Kidney (tissue), 14 donors: ENCODE measurements around the gene CDK6. TPM values are rescaled to one million over a fixed set of nuclear protein-coding genes. Genes with fewer than 3 reads are reported as not detected.

Source experiments
- DNase-seq, 5 donors: peaks; one replicate each; pipeline ENCODE4 v3.0.0-alpha.2; 2013 to 2020
- FAIRE-seq: peaks from 2 replicates; lab custom pipeline; 2012; peaks lifted over from hg19 to GRCh38; lab: Jason Lieb, UNC
- H3K27ac ChIP-seq, 2 donors: one replicate each; pipeline ENCODE4 v1.7.0; 2013; ENCODE audit warnings: low read depth in 2 of 2, low read length in 2 of 2, inconsistent platforms in 1 of 2
- H3K27me3 ChIP-seq: one replicate; pipeline ENCODE4 v1.7.1; 2013; ENCODE audit warnings: low read length, inconsistent platforms; ENCODE audit not compliant: control insufficient read depth, insufficient read depth
- H3K36me3 ChIP-seq, 3 donors: one replicate each; pipeline versions ENCODE4 v1.7.0 to v1.7.1; 2013; ENCODE audit warnings: low read length in 3 of 3, control low read depth in 1 of 3, inconsistent platforms in 1 of 3; ENCODE audit not compliant: insufficient read depth in 3 of 3, control insufficient read depth in 2 of 3
- H3K4me1 ChIP-seq, 3 donors: one replicate each; pipeline versions ENCODE4 v1.7.0 to v1.7.1; 2013; ENCODE audit warnings: low read length in 3 of 3, inconsistent platforms in 1 of 3, low read depth in 1 of 3; ENCODE audit not compliant: control insufficient read depth in 2 of 3, insufficient read depth in 2 of 3
- H3K4me3 ChIP-seq, 3 donors: one replicate each; pipeline versions ENCODE4 v1.7.0 to v1.8.1; 2013; ENCODE audit warnings: low read length in 3 of 3, control low read depth in 1 of 3, inconsistent platforms in 1 of 3
- H3K9ac ChIP-seq, 3 donors: one replicate each; pipeline versions ENCODE4 v1.7.0 to v1.7.1; 2013; ENCODE audit warnings: low read length in 3 of 3, control low read depth in 1 of 3, inconsistent platforms in 1 of 3
- H3K9me3 ChIP-seq, 3 donors: one replicate each; pipeline versions ENCODE4 v1.7.0 to v1.7.1; 2013; ENCODE audit warnings: low read length in 3 of 3, control low read depth in 1 of 3, inconsistent platforms in 1 of 3; ENCODE audit not compliant: control insufficient read depth in 2 of 3, insufficient read depth in 1 of 3
- intact Hi-C: fragments of 100-400 bp; cut with DNase I; formaldehyde crosslinking; loops from one replicate; pipeline ENCODE4 v1.11.1; 2022
- polyA plus RNA-seq: library from polyadenylated mRNA; stranded (reverse); fragments of 350-450 nt; fragmentation: Illumina TruSeq; extraction: RNeasy Lipid Tissue Mini Kit (QIAGEN cat#74804); gene quantifications from one replicate; pipeline ENCODE4 v1.2.3, GENCODE V29; 2014; ENCODE audit warnings: low read depth, low replicate concordance; ENCODE audit not compliant: insufficient read depth
- total RNA-seq: library from RNA; stranded (reverse); fragmentation: NEBNext Ultra II Directional; extraction: Animal tissue kit (Norgen Biotek cat#: 25700); gene quantifications from one replicate; pipeline ENCODE4 v1.2.1, GENCODE V29; 2021
- TF ChIP-seq, protein P1 (sequence below): IDR thresholded peaks from 3 replicates; pipeline ENCODE4 v1.5.1; 2012; ENCODE audit warnings: mild to moderate bottlenecking, moderate library complexity, borderline replicate concordance; ENCODE audit not compliant: insufficient read depth; ENCODE audit errors: extremely low read depth
- donor health status: control.
- donor health status: control.
- donor health status: control.
- donor health status: control.
- donor health status: control.
- donor health status: DM: yes; HTN: yes; CAD: no.
- donor health status: Normal renal cell carcinoma (clear cell type).

The CDK6 gene
- total and polyA plus RNA-seq, 2 donors from 2014 or later = 3.6 to 20.8 TPM

DNA sequence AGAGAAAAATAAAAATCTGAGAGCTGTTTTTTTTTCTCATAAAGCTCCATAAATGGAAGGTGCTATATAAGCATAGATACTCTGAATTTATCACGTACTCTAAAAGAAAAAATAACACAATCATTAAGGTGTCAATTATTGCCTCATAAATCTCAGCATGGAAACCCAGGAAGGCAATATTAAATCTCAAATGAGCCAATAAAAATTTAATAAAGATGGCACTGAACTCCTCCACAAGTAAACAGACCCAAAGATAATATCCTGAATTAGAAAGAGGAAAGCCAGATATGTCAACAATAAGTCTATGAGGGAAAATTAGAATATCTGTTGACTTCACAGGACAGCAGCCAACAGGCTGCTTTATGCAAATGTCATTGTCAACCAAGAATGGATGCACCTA lies 66.5 kb downstream of the CDK6 start:
- H3K27ac ChIP-seq = no peak overlapping the region
- H3K9me3 ChIP-seq = no peaks in the 10 kb centered on the region
- FAIRE-seq (no peak), DNase-seq (no peak)
- no peaks in the 10 kb centered on the region for H3K36me3 ChIP-seq
- intact Hi-C loops = no loop called here
- H3K9ac ChIP-seq = no peak overlapping the region
- no peak overlapping the region for H3K4me3 ChIP-seq
- no peaks in the 10 kb centered on the region for H3K27me3 ChIP-seq
- H3K4me1 ChIP-seq = peaks cover 0 to 8% (median 0%) of the 10 kb centered on the region in 3 donors
- TF ChIP-seq, protein P1, sequence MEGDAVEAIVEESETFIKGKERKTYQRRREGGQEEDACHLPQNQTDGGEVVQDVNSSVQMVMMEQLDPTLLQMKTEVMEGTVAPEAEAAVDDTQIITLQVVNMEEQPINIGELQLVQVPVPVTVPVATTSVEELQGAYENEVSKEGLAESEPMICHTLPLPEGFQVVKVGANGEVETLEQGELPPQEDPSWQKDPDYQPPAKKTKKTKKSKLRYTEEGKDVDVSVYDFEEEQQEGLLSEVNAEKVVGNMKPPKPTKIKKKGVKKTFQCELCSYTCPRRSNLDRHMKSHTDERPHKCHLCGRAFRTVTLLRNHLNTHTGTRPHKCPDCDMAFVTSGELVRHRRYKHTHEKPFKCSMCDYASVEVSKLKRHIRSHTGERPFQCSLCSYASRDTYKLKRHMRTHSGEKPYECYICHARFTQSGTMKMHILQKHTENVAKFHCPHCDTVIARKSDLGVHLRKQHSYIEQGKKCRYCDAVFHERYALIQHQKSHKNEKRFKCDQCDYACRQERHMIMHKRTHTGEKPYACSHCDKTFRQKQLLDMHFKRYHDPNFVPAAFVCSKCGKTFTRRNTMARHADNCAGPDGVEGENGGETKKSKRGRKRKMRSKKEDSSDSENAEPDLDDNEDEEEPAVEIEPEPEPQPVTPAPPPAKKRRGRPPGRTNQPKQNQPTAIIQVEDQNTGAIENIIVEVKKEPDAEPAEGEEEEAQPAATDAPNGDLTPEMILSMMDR = no peak

DNA sequence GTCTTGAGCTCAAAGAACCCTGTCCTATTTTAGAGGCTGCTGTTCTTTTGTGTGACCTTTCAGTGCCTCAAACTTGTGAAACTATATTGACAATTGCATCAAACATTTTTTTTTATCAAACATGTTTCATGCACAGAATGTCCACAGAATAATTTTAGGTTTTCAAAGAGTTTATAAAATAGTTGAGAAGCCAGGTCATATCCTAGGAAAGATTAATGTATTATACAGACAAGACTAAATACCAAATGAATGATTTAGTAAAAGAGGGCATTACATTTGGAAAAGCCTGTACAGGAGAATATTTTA lies 67.0 kb downstream of the CDK6 start:
- Histone ChIP-seq H3K27ac (no peak overlapping the region), H3K27me3 (no peaks in the 10 kb centered on the region), H3K9ac (no peak overlapping the region), H3K4me3 (no peak overlapping the region), H3K36me3 (no peaks in the 10 kb centered on the region), H3K4me1 (peaks cover 0 to 8% (median 0%) of the 10 kb centered on the region in 3 donors), H3K9me3 (no peaks in the 10 kb centered on the region)
- no peak for DNase-seq
- no peak for FAIRE-seq
- TF ChIP-seq, protein P1 = no peak
- intact Hi-C loops = no loop called here

DNA sequence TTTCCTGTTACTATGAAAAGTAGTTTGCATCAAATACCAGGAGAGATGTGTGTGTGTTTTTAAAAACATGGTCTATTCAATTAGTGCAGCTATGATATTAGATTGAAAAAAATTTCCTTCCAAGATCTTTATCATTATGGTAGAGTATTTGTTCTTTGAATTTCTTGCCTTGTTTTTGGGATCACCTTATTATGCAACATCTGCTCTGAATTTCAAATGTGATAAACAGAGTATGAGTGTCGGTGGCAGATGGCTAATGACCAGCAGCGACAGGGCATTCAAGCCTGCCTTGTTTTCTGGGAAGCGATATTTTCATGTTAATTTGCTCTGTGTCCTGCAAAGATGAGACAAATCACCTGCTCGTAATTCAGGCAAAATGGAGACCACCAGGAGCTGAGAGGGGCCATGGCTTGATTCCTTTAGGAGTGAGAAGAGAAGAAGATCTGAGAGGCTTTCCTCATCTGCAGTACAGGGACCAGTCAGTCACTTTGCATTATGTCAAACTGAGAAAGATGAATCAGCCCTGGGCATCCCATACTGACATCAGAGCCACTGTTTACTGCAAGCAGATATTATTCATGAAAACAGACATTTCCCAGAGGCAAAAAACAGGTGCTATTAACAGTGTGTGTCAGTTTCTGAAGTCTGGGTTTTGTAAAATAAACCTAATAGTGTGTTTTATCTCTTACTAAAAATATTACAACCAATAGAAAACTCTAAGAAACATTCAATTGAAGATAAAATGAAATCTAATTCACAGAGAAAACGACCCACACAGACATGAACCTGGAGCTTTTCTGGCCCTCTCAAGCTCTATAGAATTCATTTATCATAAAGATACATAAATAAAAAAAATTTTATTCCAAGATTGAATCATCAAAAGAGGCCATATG lies 67.6 kb downstream of the CDK6 start:
- intact Hi-C loops = no loop called here
- DNase-seq (no peak), FAIRE-seq (no peak)
- Histone ChIP-seq H3K27ac (no peak overlapping the region), H3K9ac (no peak overlapping the region), H3K27me3 (no peaks in the 10 kb centered on the region), H3K36me3 (no peaks in the 10 kb centered on the region), H3K4me1 (peaks cover 0 to 8% (median under 1%) of the 10 kb centered on the region in 3 donors), H3K4me3 (no peak overlapping the region), H3K9me3 (no peaks in the 10 kb centered on the region)
- TF ChIP-seq, protein P1 = no peak
